AG04449 (cell line): ENCODE measurements around the gene AFG1L.

ENCODE experiments used
- CTCF ChIA-PET: fragments of 350-600 bp; formaldehyde crosslinking; extraction: SDS; loops from one replicate; lab custom pipeline; 2021; ENCODE audit warnings: antibody characterized with exemption; lab: Yijun Ruan, JAX
- POLR2A ChIA-PET: fragments of 400-600, 350-600 bp; formaldehyde crosslinking; extraction: SDS; loops from one replicate; lab custom pipeline; 2020; ENCODE audit warnings: antibody characterized with exemption, inconsistent platforms; lab: Yijun Ruan, JAX
- DNase-seq: peaks from one replicate; pipeline ENCODE4 v3.0.0-alpha.2; 2010; ENCODE audit warnings: low read depth, low spot score
- H3K4me3 ChIP-seq: 2 replicates; pipeline ENCODE4 v1.5.1; 2011; ENCODE audit warnings: low read depth, mild to moderate bottlenecking, control low read depth, low read length
- CTCF ChIP-seq: IDR thresholded peaks from one replicate; pipeline ENCODE4 v1.5.1; 2011; ENCODE audit warnings: mild to moderate bottlenecking, moderate library complexity, low read length, control low read depth, inconsistent platforms; ENCODE audit not compliant: insufficient read depth; ENCODE audit errors: missing control alignments

AFG1L gene

GRCh38 chr6:108435391-108435790 is 140.5 kb downstream of the AFG1L start:
- POLR2A ChIA-PET, result no interaction called here
- CTCF ChIA-PET, result no interaction called here

GRCh38 chr6:108436771-108437170 is 141.9 kb downstream of the AFG1L start:
- POLR2A ChIA-PET, result no interaction called here
- TF ChIP-seq CTCF, result no peak
- CTCF ChIA-PET, result no interaction called here

More at GRCh38 chr6:108435391-108435790, 140.5 kb downstream of the AFG1L start:
- H3K4me3 ChIP-seq, result no peak overlapping the region
- no peak for TF ChIP-seq CTCF
- no peak for DNase-seq

GRCh38 chr6:108437821-108438220 is 143.0 kb downstream of the AFG1L start:
- no peak for DNase-seq
- no peak for TF ChIP-seq CTCF
- ChIA-PET CTCF (no interaction called here), POLR2A (no interaction called here)
- no peak overlapping the region for H3K4me3 ChIP-seq

More at GRCh38 chr6:108436771-108437170, 141.9 kb downstream of the AFG1L start:
- H3K4me3 ChIP-seq, result no peak overlapping the region
- no peak for DNase-seq

GRCh38 chr6:108438918-108439317 is 144.1 kb downstream of the AFG1L start:
- ChIA-PET CTCF (interaction anchor here (1.3 kb wide), 1 partner anchor 25 kb away, joined by 3 read pairs; no protein-coding TSS in a partner anchor), POLR2A (no interaction called here)
- no peak overlapping the region for H3K4me3 ChIP-seq
- DNase-seq, result no peak
- no peak for TF ChIP-seq CTCF

GRCh38 chr6:108441141-108441540 is 146.3 kb downstream of the AFG1L start:
- no peak for DNase-seq
- CTCF ChIA-PET, result no interaction called here
- TF ChIP-seq CTCF, result no peak
- POLR2A ChIA-PET, result no interaction called here
- H3K4me3 ChIP-seq, result no peak overlapping the region

- POLR2A ChIA-PET, result no interaction called here
- TF ChIP-seq CTCF, result no peak
- no peak overlapping the region for H3K4me3 ChIP-seq
- CTCF ChIA-PET, result interaction anchor here (1.3 kb wide), 1 partner anchor 47 kb away, joined by 3 read pairs; no protein-coding TSS in a partner anchor
- DNase-seq, result no peak
Observed at GRCh38 chr6:108442770-108443520, 148.1 kb downstream of the AFG1L start.
